ENCODE data around the gene FASTK.

- TF ChIP-seq CTCF (IDR thresholded peaks at IDR 0.05): peak in 1 of 6 experiments; percentile 3
- TF ChIP-seq POLR2A (IDR thresholded peaks at IDR 0.05): no peak
Observed at GRCh38 chr7:151115121-151115835, 34.7 kb upstream of the FASTK start.
